ENCODE measurements around the gene ATM.

Gene ATM

DNA sequence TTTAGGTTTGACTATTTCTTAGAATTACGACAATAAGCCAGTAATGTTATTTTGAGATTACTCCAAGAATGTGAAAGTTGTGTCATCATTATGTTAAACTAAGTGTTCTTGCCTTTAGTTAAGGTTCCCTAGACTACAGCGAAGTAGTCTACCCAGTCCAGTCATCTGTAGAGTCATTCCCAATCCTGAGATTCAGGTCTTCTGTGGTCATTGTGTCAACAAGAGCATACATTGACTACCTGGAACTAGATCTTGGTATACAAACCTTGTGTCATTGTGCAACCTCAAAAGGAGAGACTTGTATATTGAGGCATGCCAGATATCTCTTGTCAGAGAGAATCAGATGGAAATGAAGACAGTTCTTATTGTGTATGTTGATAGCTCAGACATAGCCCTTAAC is 115.9 kb downstream of the ATM start (continued):
- no peak for TF ChIP-seq TSHZ2 (CRISPR knock-in tag; IDR thresholded peaks at IDR 0.05)

DNA sequence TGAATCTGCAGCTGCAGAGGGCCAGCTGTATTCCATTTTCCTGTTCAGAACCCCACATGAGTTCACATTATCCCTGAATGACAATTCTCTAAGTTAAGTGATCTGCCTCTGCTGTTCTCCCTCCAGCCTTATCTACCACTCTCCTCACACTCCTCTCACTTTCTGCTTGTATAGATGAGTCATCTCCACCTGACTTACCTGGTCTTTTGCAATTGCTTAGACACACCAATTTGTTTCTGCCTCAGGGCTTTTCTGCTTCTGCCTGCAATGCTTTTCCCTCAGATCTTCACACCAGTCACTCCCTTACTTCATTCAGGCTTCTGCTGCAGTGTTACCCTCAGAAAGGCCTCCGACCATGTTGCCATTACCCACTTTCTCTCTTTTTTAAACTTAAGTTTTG is 118.1 kb downstream of the ATM start:
- no peak for ATAC-seq
- TF ChIP-seq CREB5 (CRISPR knock-in tag; IDR thresholded peaks at IDR 0.05; ENCODE audit: low read depth) (no peak), ISL1 (CRISPR knock-in tag; IDR thresholded peaks at IDR 0.05) (no peak), ZFP30 (CRISPR knock-in tag; IDR thresholded peaks at IDR 0.05) (no peak)
- TF ChIP-seq, protein P1, sequence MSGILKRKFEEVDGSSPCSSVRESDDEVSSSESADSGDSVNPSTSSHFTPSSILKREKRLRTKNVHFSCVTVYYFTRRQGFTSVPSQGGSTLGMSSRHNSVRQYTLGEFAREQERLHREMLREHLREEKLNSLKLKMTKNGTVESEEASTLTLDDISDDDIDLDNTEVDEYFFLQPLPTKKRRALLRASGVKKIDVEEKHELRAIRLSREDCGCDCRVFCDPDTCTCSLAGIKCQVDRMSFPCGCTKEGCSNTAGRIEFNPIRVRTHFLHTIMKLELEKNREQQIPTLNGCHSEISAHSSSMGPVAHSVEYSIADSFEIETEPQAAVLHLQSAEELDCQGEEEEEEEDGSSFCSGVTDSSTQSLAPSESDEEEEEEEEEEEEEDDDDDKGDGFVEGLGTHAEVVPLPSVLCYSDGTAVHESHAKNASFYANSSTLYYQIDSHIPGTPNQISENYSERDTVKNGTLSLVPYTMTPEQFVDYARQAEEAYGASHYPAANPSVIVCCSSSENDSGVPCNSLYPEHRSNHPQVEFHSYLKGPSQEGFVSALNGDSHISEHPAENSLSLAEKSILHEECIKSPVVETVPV (CRISPR knock-in tag; IDR thresholded peaks at IDR 0.05): no peak

GRCh38 chr11:108341654-108342053 is 118.8 kb downstream of the ATM start:
- no peak for ATAC-seq
- TF ChIP-seq BACH2 (CRISPR knock-in tag; IDR thresholded peaks at IDR 0.05; ENCODE audit: borderline replicate concordance): no peak
- TF ChIP-seq ZFP30 (CRISPR knock-in tag; IDR thresholded peaks at IDR 0.05): no peak
- TF ChIP-seq ARNTL (CRISPR knock-in tag; IDR thresholded peaks at IDR 0.05; ENCODE audit: borderline replicate concordance, low read depth): no peak
- TF ChIP-seq SNAI2 (CRISPR knock-in tag; IDR thresholded peaks at IDR 0.05): no peak
- no peak for TF ChIP-seq ZC3H10 (CRISPR knock-in tag; IDR thresholded peaks at IDR 0.05)
- no peak for TF ChIP-seq ZFP3 (CRISPR knock-in tag; IDR thresholded peaks at IDR 0.05)
- TF ChIP-seq OSR1 (CRISPR knock-in tag; IDR thresholded peaks at IDR 0.05): no peak
- TF ChIP-seq ZNF565 (CRISPR knock-in tag; conservative IDR thresholded peaks at IDR 0.05; ENCODE audit: low read depth): no peak
- TF ChIP-seq TOX (CRISPR knock-in tag; IDR thresholded peaks at IDR 0.05; ENCODE audit: borderline replicate concordance): no peak
- TF ChIP-seq ISL1 (CRISPR knock-in tag; IDR thresholded peaks at IDR 0.05): no peak
- no peak for TF ChIP-seq TSHZ2 (CRISPR knock-in tag; IDR thresholded peaks at IDR 0.05)
- TF ChIP-seq ZNF8 (CRISPR knock-in tag; IDR thresholded peaks at IDR 0.05): no peak
- TF ChIP-seq, protein P1 (CRISPR knock-in tag; IDR thresholded peaks at IDR 0.05): no peak
- no peak for TF ChIP-seq POU6F1 (CRISPR knock-in tag; IDR thresholded peaks at IDR 0.05; ENCODE audit: borderline replicate concordance, low read depth)
- TF ChIP-seq TCF4 (CRISPR knock-in tag; IDR thresholded peaks at IDR 0.05; ENCODE audit: borderline replicate concordance): no peak
- TF ChIP-seq PPARA (CRISPR knock-in tag; IDR thresholded peaks at IDR 0.05; ENCODE audit: borderline replicate concordance): no peak
- TF ChIP-seq RARB (CRISPR knock-in tag; IDR thresholded peaks at IDR 0.05): no peak

All from SK-N-SH treated with all-trans-retinoic acid at 6 μM for 48 hours (cell line).